Thoracic aorta (tissue), 2 donors: ENCODE results near the gene CXCL13. TPM values are rescaled to one million over a fixed set of nuclear protein-coding genes. Genes with fewer than 3 reads are reported as not detected.

Experiments
- ATAC-seq: fragments of 150-250 bp; one replicate; pipeline ENCODE4 v1.8.0; 2017; ENCODE audit warnings: low read depth; ENCODE audit not compliant: insufficient number of reproducible peaks, low FRiP score
- DNase-seq: peaks from one replicate; pipeline ENCODE4 v3.0.0-alpha.2; 2020; ENCODE audit warnings: low spot score
- H3K27ac ChIP-seq, 2 donors: fragments of 200-600 bp; sonication (generic); 1 replicate in 1 of 2; 2 replicates in 1 of 2; pipeline ENCODE4 v1.5.1; 2016; ENCODE audit warnings: mild to moderate bottlenecking in 2 of 2, moderate library complexity in 2 of 2
- H3K27me3 ChIP-seq: fragments of 200-600 bp; sonication (generic); replicated peaks from 2 replicates; pipeline ENCODE4 v1.6.0; 2016; ENCODE audit warnings: mild to moderate bottlenecking; ENCODE audit not compliant: insufficient read depth
- H3K36me3 ChIP-seq: fragments of 200-600 bp; sonication (generic); one replicate; pipeline ENCODE4 v1.5.1; 2016
- H3K4me1 ChIP-seq, 2 donors: fragments of 200-600 bp; sonication (generic); 1 replicate in 1 of 2; 2 replicates in 1 of 2; pipeline versions ENCODE4 v1.5.1 to v1.6.0; 2016; ENCODE audit warnings: low read depth in 2 of 2, mild to moderate bottlenecking in 1 of 2; ENCODE audit not compliant: control insufficient read depth in 1 of 2
- H3K4me3 ChIP-seq: fragments of 200-600 bp; sonication (generic); 2 replicates; pipeline ENCODE4 v1.5.1; 2016; ENCODE audit warnings: mild to moderate bottlenecking
- H3K9me3 ChIP-seq: fragments of 200-600 bp; sonication (generic); 2 replicates; pipeline ENCODE4 v1.5.1; 2016
- total RNA-seq, 2 donors: library from RNA; depleted of rRNA; stranded (reverse); fragments of >200 nt; gene quantifications; one replicate each; pipeline versions ENCODE4 v1.1.0 to v1.2.3, GENCODE V29; 2016
- TF ChIP-seq, protein P1 (sequence below): fragments of 200-600 bp; sonication (generic); IDR thresholded peaks from one replicate; pipeline ENCODE4 v1.5.1; 2019; ENCODE audit warnings: antibody characterized with exemption

The CXCL13 gene
- total RNA-seq, 2 donors from 2014 or later, result not detected

DNA sequence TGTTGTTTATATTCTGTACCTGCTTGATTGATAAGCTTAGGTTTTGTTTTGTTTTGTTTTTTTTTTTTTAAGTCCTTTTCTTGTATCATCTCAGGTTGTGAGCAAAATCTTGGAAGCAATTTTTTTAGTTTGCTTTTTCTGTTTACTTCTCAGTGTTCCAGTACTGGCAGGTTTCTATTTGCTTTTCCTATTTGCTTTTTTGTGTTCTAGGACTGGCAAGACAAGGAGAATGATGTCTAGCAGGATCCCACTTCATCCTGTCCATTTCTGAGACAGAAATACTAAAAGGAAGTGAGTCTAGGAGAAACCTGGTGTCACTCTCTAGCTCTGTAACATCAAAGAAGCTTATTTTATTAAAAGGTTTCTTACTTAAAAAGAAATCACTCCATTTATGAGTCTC is 15.6 kb downstream of the CXCL13 start:
- Histone ChIP-seq H3K4me1 (no peaks in the 10 kb centered on the region), H3K4me3 (no peak overlapping the region), H3K9me3 (no peaks in the 10 kb centered on the region), H3K27ac (no peak overlapping the region), H3K36me3 (no peaks in the 10 kb centered on the region), H3K27me3 (no peaks in the 10 kb centered on the region)
- TF ChIP-seq, protein P1, sequence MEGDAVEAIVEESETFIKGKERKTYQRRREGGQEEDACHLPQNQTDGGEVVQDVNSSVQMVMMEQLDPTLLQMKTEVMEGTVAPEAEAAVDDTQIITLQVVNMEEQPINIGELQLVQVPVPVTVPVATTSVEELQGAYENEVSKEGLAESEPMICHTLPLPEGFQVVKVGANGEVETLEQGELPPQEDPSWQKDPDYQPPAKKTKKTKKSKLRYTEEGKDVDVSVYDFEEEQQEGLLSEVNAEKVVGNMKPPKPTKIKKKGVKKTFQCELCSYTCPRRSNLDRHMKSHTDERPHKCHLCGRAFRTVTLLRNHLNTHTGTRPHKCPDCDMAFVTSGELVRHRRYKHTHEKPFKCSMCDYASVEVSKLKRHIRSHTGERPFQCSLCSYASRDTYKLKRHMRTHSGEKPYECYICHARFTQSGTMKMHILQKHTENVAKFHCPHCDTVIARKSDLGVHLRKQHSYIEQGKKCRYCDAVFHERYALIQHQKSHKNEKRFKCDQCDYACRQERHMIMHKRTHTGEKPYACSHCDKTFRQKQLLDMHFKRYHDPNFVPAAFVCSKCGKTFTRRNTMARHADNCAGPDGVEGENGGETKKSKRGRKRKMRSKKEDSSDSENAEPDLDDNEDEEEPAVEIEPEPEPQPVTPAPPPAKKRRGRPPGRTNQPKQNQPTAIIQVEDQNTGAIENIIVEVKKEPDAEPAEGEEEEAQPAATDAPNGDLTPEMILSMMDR, result no peak
- ATAC-seq, result no peak
- DNase-seq, result no peak

DNA sequence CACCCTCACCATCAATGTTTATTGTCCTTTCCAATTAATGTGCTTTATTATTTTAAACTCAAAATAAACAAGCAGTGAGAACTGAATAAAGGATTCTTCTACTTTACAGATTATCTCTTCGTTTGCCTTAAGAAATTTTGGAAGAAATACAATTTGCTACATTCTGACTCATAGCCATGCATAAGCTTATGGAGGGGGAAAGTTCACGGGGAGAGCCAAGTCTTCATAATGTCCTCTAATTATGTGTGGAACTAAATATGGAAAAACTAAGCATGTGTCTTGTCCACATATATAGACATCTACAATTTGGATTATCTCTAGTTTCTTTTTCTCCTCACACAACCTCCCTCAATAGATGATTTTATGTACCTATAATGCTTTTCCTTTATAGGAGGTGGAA is 17.5 kb downstream of the CXCL13 start:
- Histone ChIP-seq H3K9me3 (no peaks in the 10 kb centered on the region), H3K4me1 (no peaks in the 10 kb centered on the region), H3K27me3 (no peaks in the 10 kb centered on the region), H3K27ac (no peak overlapping the region), H3K4me3 (no peak overlapping the region), H3K36me3 (no peaks in the 10 kb centered on the region)
- DNase-seq, result no peak
- no peak for ATAC-seq
- TF ChIP-seq, protein P1, result no peak

DNA sequence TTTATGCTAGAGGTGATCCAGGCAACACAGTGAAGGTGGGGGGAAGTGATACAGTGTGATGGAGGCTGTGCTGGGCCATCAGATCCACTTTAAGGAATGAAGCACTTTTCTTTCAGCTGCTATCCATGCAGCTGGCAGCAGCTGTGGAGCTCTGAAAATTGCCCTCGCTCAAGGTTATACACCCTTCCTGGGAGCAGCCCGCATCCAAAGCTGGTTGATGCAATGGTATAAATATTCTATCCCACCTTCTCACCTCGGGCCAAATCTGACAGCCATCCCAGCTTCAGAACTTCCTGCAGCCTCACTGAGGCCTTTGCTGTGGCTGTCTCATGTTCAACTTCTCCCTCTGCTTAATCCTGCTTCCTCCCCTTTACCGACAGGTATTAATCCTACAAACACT is 18.6 kb downstream of the CXCL13 start:
- no peaks in the 10 kb centered on the region for H3K9me3 ChIP-seq
- no peaks in the 10 kb centered on the region for H3K4me1 ChIP-seq
- DNase-seq, result no peak
- H3K27ac ChIP-seq, result no peak overlapping the region
- H3K36me3 ChIP-seq, result no peaks in the 10 kb centered on the region
- TF ChIP-seq, protein P1, result no peak
- no peak overlapping the region for H3K4me3 ChIP-seq
- H3K27me3 ChIP-seq, result no peaks in the 10 kb centered on the region
- ATAC-seq, result no peak

DNA sequence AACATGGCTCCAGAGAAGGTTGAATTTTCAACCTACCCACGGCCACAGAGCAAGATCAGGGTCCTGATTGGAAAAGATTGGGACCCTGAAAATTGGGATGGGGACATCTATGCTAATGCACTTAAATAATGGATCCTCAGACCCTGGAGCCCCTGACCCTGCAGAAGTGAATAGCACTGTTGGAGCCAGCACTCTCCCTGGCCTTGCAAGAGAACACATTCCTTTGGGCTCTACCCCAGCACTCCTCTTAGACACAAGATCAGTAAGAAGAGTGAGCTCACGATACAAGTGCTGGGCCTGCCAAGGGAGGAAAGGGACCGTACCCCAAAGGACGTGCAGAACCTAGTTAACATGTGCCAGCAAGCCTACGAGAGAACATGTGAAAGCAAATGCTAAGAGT is 19.9 kb downstream of the CXCL13 start:
- no peak overlapping the region for H3K27ac ChIP-seq
- DNase-seq (no peak), ATAC-seq (no peak)
- H3K27me3 ChIP-seq, result no peaks in the 10 kb centered on the region
- no peak overlapping the region for H3K4me3 ChIP-seq
- TF ChIP-seq, protein P1, result no peak
- no peaks in the 10 kb centered on the region for H3K9me3 ChIP-seq
- no peaks in the 10 kb centered on the region for H3K36me3 ChIP-seq
- no peaks in the 10 kb centered on the region for H3K4me1 ChIP-seq

DNA sequence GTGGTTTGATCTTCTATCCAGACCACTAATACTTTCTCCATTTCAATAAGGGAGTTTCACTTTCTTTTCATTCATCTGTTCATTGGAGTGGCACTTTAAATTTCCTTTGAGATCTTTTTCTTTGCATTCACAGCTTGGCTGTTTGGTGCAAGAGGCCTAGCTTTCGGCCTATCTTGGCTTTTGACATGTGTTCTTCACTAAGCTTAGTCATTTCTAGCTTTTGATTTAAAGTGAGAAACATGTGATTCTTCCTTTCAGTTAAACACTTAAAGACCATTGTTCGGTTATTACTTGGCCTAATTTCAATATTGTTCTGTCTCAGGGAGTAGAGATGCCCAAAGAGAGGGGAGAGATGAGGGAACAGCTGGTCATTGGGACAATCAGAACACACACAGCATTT is 24.3 kb downstream of the CXCL13 start:
- ATAC-seq (no peak), DNase-seq (no peak)
- Histone ChIP-seq H3K4me1 (no peaks in the 10 kb centered on the region), H3K27ac (no peak overlapping the region), H3K9me3 (no peaks in the 10 kb centered on the region), H3K27me3 (no peaks in the 10 kb centered on the region), H3K4me3 (no peak overlapping the region), H3K36me3 (no peaks in the 10 kb centered on the region)
- TF ChIP-seq, protein P1, result no peak
